Measurements from ENCODE around the gene USP9X. TPM values are rescaled to one million over a fixed set of nuclear protein-coding genes. Genes with fewer than 3 reads are reported as not detected.

Gene USP9X
- total RNA-seq, 6 donors from 2014 or later = 56.8 to 117 (median 68.1) TPM

DNA sequence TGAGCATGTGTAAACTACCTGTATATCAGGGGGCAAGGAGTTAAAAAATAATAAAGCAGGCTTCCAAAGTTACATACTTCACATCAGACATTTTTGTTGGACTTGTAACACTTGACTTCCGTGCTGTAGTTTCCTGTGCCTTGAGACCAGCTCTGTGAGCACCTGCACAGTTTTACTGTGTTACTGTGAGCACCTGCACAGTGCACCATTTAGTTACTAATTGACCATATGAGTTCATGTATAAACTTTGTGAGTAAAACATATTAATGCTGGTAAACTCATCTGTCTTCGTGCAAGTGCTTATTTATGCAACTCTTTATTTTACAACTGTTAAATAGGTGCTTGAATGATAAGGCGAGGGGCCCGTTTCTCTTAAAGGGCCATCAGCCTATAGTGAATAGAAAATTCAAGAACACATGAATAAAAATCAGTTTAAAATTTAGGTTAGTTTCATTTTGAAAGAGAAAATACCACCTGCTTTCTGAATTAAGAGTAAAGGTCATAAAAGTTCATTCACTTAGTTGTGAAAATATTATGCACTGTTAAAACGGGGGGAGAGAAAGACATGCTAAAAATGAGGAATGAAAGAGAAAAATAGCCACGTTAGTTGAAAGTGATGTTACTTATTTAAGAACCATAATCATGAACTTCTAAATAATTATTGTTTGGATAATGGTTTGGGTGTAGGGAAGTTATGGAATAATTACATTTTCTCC is 42.4 kb downstream of the USP9X start:
- TF ChIP-seq, protein P1, sequence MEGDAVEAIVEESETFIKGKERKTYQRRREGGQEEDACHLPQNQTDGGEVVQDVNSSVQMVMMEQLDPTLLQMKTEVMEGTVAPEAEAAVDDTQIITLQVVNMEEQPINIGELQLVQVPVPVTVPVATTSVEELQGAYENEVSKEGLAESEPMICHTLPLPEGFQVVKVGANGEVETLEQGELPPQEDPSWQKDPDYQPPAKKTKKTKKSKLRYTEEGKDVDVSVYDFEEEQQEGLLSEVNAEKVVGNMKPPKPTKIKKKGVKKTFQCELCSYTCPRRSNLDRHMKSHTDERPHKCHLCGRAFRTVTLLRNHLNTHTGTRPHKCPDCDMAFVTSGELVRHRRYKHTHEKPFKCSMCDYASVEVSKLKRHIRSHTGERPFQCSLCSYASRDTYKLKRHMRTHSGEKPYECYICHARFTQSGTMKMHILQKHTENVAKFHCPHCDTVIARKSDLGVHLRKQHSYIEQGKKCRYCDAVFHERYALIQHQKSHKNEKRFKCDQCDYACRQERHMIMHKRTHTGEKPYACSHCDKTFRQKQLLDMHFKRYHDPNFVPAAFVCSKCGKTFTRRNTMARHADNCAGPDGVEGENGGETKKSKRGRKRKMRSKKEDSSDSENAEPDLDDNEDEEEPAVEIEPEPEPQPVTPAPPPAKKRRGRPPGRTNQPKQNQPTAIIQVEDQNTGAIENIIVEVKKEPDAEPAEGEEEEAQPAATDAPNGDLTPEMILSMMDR (IDR thresholded peaks at IDR 0.05) = no peak
- TF ChIP-seq POLR2AphosphoS5 (IDR thresholded peaks at IDR 0.05) = no peak
- TF ChIP-seq EP300 (IDR thresholded peaks at IDR 0.05) = no peak
- no peak for TF ChIP-seq POLR2A (IDR thresholded peaks at IDR 0.05)

DNA sequence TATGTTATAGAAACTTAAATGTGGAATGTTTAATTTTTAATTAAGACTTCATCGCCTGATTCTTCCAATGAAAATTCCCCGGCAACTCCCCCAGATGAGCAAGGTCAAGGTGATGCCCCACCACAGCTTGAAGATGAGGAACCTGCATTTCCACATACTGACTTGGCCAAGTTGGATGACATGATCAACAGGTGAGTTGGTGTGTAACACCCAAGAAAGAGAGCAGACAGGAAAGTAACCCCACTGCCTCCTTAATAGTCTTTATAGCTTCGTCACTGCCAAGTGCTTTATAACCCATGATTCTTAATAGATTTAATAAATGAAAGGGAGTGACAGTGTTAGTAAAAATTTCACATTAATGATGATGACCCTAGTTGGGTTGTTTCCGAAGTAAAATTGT is 43.7 kb downstream of the USP9X start:
- Histone ChIP-seq H3K27ac (no peak overlapping the region), H3K4me1 (peaks cover 0 to 6% (median 4%) of the 10 kb centered on the region in 4 donors), H3K27me3 (no peaks in the 10 kb centered on the region), H3K36me3 (peaks cover 0 to 37% (median 5%) of the 10 kb centered on the region in 4 donors), H3K9me3 (no peaks in the 10 kb centered on the region), H3K4me3 (no peak overlapping the region)
- DNase-seq = no peak
- ATAC-seq (ENCODE audit: low FRiP score in 2 of 2) = no peak
- 97 to 98% methylated on average over 4 of the region's 4 CpGs for WGBS, 2 donors
- TF ChIP-seq EP300 (IDR thresholded peaks at IDR 0.05) (no peak), POLR2AphosphoS5 (IDR thresholded peaks at IDR 0.05) (no peak), POLR2A (IDR thresholded peaks at IDR 0.05) (no peak)
- TF ChIP-seq, protein P1 (IDR thresholded peaks at IDR 0.05) = no peak

More for the DNA sequence above, 42.4 kb downstream of the USP9X start:
- ATAC-seq (ENCODE audit: low FRiP score in 2 of 2) = no peak
- H3K4me3 ChIP-seq = no peak overlapping the region
- peaks cover 0 to 10% (median 4%) of the 10 kb centered on the region in 4 donors for H3K4me1 ChIP-seq
- H3K27ac ChIP-seq = no peak overlapping the region
- WGBS, 2 donors = 25 to 53% methylated on average over 6 of the region's 6 CpGs
- DNase-seq = no peak
- H3K27me3 ChIP-seq = no peaks in the 10 kb centered on the region
- H3K36me3 ChIP-seq = peaks cover 0 to 39% (median 5%) of the 10 kb centered on the region in 4 donors
- peaks cover 0 to 2% (median 0%) of the 10 kb centered on the region in 4 donors for H3K9me3 ChIP-seq

DNA sequence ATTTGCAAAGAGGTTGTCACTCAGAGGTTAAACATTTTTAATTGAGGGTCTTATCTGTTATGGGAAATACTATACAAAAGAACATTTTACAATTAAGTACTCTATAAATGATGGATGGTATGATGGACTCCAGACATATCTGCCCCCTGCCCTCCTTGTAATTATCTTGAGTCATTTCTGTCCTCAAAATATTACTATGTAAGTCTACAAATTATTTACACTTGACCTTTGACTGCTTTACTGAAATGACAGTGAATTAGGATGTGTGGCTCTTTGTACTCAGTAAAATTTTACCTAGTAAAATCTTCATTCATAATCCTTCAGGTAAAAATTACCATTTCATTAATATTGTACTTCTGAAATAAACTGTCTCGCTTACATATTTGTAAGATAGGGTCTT is 46.5 kb downstream of the USP9X start:
- DNase-seq = no peak
- no peak overlapping the region for H3K27ac ChIP-seq
- no peak for ATAC-seq (ENCODE audit: low FRiP score in 2 of 2)
- H3K27me3 ChIP-seq = no peaks in the 10 kb centered on the region
- WGBS, 2 donors = 94 to 100% methylated on average over 1 of the region's 1 CpG
- TF ChIP-seq POLR2A (IDR thresholded peaks at IDR 0.05) = no peak
- H3K4me1 ChIP-seq = peaks cover 0 to 6% (median 4%) of the 10 kb centered on the region in 4 donors
- H3K36me3 ChIP-seq = peaks cover 0 to 48% (median 9%) of the 10 kb centered on the region in 4 donors
- no peaks in the 10 kb centered on the region for H3K9me3 ChIP-seq
- no peak overlapping the region for H3K4me3 ChIP-seq

- no peaks in the 10 kb centered on the region for H3K9me3 ChIP-seq
- H3K4me3 ChIP-seq = no peak overlapping the region
- peaks cover 0 to 59% (median 11%) of the 10 kb centered on the region in 4 donors for H3K36me3 ChIP-seq
- WGBS, 2 donors = 75 to 90% methylated on average over 6 of the region's 6 CpGs
- H3K27me3 ChIP-seq = no peaks in the 10 kb centered on the region
- ATAC-seq (ENCODE audit: low FRiP score in 2 of 2) (no peak), DNase-seq (no peak)
- H3K27ac ChIP-seq = no peak overlapping the region
- TF ChIP-seq, protein P1 (IDR thresholded peaks at IDR 0.05) = no peak
- no peak for TF ChIP-seq POLR2AphosphoS5 (IDR thresholded peaks at IDR 0.05)
- TF ChIP-seq POLR2A (IDR thresholded peaks at IDR 0.05) = no peak
- TF ChIP-seq EP300 (IDR thresholded peaks at IDR 0.05) = no peak
- H3K4me1 ChIP-seq = no peaks in the 10 kb centered on the region
Observed at GRCh38 chrX:41133551-41133950, 48.3 kb downstream of the USP9X start.

DNA sequence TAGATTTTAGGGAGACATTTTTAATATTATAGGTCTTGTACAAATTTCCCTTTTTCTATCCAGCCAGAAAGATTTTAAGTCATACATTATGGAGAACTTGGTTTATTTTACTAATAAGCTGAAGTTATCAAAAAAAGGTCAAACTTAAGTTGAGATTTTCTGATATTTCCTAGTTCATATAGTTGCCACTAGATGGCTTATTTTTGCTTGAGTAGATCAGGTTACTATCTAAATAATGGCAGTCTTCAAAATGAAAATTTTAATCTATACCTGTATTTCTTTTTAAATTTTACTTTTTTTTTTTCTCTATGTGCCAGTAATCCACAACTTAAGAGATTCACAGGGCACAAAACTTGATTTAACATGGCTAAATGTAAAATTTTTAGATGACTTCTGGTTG is 52.3 kb downstream of the USP9X start:
- peaks cover 0 to 4% (median 0%) of the 10 kb centered on the region in 4 donors for H3K4me1 ChIP-seq
- no peaks in the 10 kb centered on the region for H3K27me3 ChIP-seq
- no peak for DNase-seq
- no peak overlapping the region for H3K4me3 ChIP-seq
- ATAC-seq (ENCODE audit: low FRiP score in 2 of 2) = no peak
- peaks cover 0 to 53% (median 9%) of the 10 kb centered on the region in 4 donors for H3K36me3 ChIP-seq
- no peaks in the 10 kb centered on the region for H3K9me3 ChIP-seq
- TF ChIP-seq, protein P1 (IDR thresholded peaks at IDR 0.05) = peak in 1 of 6 experiments; percentile 9
- TF ChIP-seq EP300 (IDR thresholded peaks at IDR 0.05) = no peak
- no peak for TF ChIP-seq POLR2A (IDR thresholded peaks at IDR 0.05)
- no peak for TF ChIP-seq POLR2AphosphoS5 (IDR thresholded peaks at IDR 0.05)
- no peak overlapping the region for H3K27ac ChIP-seq
